Measurements from ENCODE around the gene EPHA1.

EPHA1 gene

GRCh38 chr7:143390104-143390772 lies 18.4 kb downstream of the EPHA1 start:
- H3K4me1 ChIP-seq (ENCODE audit: control insufficient read depth in 2 of 2, insufficient read depth in 2 of 2, low read length in 2 of 2): peaks cover 14 to 15% of the 10 kb centered on the region in 2 donors
- H3K36me3 ChIP-seq (ENCODE audit: control insufficient read depth in 2 of 2, insufficient read depth in 2 of 2, low read length in 2 of 2): peaks cover 38 to 55% of the 10 kb centered on the region in 2 donors
- no peaks in the 10 kb centered on the region for H3K27me3 ChIP-seq (ENCODE audit: control insufficient read depth in 2 of 2, insufficient read depth in 2 of 2, low read length in 2 of 2)
- H3K9me3 ChIP-seq (ENCODE audit: control insufficient read depth in 2 of 2, low read length in 2 of 2): no peaks in the 10 kb centered on the region
- no peak overlapping the region for H3K4me3 ChIP-seq (ENCODE audit: low read length in 2 of 2)
- H3K27ac ChIP-seq (ENCODE audit: low read depth in 2 of 2, low read length in 2 of 2): no peak overlapping the region
- no peak overlapping the region for H3K9ac ChIP-seq (ENCODE audit: low read depth in 1 of 2, low read length in 2 of 2)

- no peaks in the 10 kb centered on the region for H3K27me3 ChIP-seq (ENCODE audit: control insufficient read depth in 2 of 2, insufficient read depth in 2 of 2, low read length in 2 of 2)
- H3K9ac ChIP-seq (ENCODE audit: low read depth in 1 of 2, low read length in 2 of 2): no peak overlapping the region
- H3K4me1 ChIP-seq (ENCODE audit: control insufficient read depth in 2 of 2, insufficient read depth in 2 of 2, low read length in 2 of 2): peaks cover 14 to 21% of the 10 kb centered on the region in 2 donors
- peaks cover 38 to 55% of the 10 kb centered on the region in 2 donors for H3K36me3 ChIP-seq (ENCODE audit: control insufficient read depth in 2 of 2, insufficient read depth in 2 of 2, low read length in 2 of 2)
- H3K27ac ChIP-seq (ENCODE audit: low read depth in 2 of 2, low read length in 2 of 2): no peak overlapping the region
- no peaks in the 10 kb centered on the region for H3K9me3 ChIP-seq (ENCODE audit: control insufficient read depth in 2 of 2, low read length in 2 of 2)
- H3K4me3 ChIP-seq (ENCODE audit: low read length in 2 of 2): no peak overlapping the region
Measured at GRCh38 chr7:143389316-143390103, 19.1 kb downstream of the EPHA1 start.

GRCh38 chr7:143388491-143389101 lies 20.1 kb downstream of the EPHA1 start:
- no peak overlapping the region for H3K9ac ChIP-seq (ENCODE audit: low read depth in 1 of 2, low read length in 2 of 2)
- peaks cover 40 to 49% of the 10 kb centered on the region in 2 donors for H3K36me3 ChIP-seq (ENCODE audit: control insufficient read depth in 2 of 2, insufficient read depth in 2 of 2, low read length in 2 of 2)
- H3K27ac ChIP-seq (ENCODE audit: low read depth in 2 of 2, low read length in 2 of 2): no peak overlapping the region
- no peak overlapping the region for H3K4me3 ChIP-seq (ENCODE audit: low read length in 2 of 2)
- H3K4me1 ChIP-seq (ENCODE audit: control insufficient read depth in 2 of 2, insufficient read depth in 2 of 2, low read length in 2 of 2): peaks cover 21 to 27% of the 10 kb centered on the region in 2 donors
- H3K9me3 ChIP-seq (ENCODE audit: control insufficient read depth in 2 of 2, low read length in 2 of 2): no peaks in the 10 kb centered on the region
- H3K27me3 ChIP-seq (ENCODE audit: control insufficient read depth in 2 of 2, insufficient read depth in 2 of 2, low read length in 2 of 2): no peaks in the 10 kb centered on the region

GRCh38 chr7:143388051-143388450 lies 20.6 kb downstream of the EPHA1 start:
- no peak overlapping the region for H3K4me3 ChIP-seq (ENCODE audit: low read length in 2 of 2)
- H3K27ac ChIP-seq (ENCODE audit: low read depth in 2 of 2, low read length in 2 of 2): no peak overlapping the region
- H3K27me3 ChIP-seq (ENCODE audit: control insufficient read depth in 2 of 2, insufficient read depth in 2 of 2, low read length in 2 of 2): no peaks in the 10 kb centered on the region
- H3K36me3 ChIP-seq (ENCODE audit: control insufficient read depth in 2 of 2, insufficient read depth in 2 of 2, low read length in 2 of 2): peaks cover 40 to 44% of the 10 kb centered on the region in 2 donors
- H3K4me1 ChIP-seq (ENCODE audit: control insufficient read depth in 2 of 2, insufficient read depth in 2 of 2, low read length in 2 of 2): peaks cover 23 to 28% of the 10 kb centered on the region in 2 donors
- no peaks in the 10 kb centered on the region for H3K9me3 ChIP-seq (ENCODE audit: control insufficient read depth in 2 of 2, low read length in 2 of 2)
- no peak overlapping the region for H3K9ac ChIP-seq (ENCODE audit: low read depth in 1 of 2, low read length in 2 of 2)

GRCh38 chr7:143387156-143387975 lies 21.3 kb downstream of the EPHA1 start:
- no peak overlapping the region for H3K27ac ChIP-seq (ENCODE audit: low read depth in 2 of 2, low read length in 2 of 2)
- no peak overlapping the region for H3K9ac ChIP-seq (ENCODE audit: low read depth in 1 of 2, low read length in 2 of 2)
- peaks cover 27 to 34% of the 10 kb centered on the region in 2 donors for H3K4me1 ChIP-seq (ENCODE audit: control insufficient read depth in 2 of 2, insufficient read depth in 2 of 2, low read length in 2 of 2)
- peaks cover 40 to 41% of the 10 kb centered on the region in 2 donors for H3K36me3 ChIP-seq (ENCODE audit: control insufficient read depth in 2 of 2, insufficient read depth in 2 of 2, low read length in 2 of 2)
- H3K4me3 ChIP-seq (ENCODE audit: low read length in 2 of 2): no peak overlapping the region
- H3K9me3 ChIP-seq (ENCODE audit: control insufficient read depth in 2 of 2, low read length in 2 of 2): no peaks in the 10 kb centered on the region
- no peaks in the 10 kb centered on the region for H3K27me3 ChIP-seq (ENCODE audit: control insufficient read depth in 2 of 2, insufficient read depth in 2 of 2, low read length in 2 of 2)

DNA sequence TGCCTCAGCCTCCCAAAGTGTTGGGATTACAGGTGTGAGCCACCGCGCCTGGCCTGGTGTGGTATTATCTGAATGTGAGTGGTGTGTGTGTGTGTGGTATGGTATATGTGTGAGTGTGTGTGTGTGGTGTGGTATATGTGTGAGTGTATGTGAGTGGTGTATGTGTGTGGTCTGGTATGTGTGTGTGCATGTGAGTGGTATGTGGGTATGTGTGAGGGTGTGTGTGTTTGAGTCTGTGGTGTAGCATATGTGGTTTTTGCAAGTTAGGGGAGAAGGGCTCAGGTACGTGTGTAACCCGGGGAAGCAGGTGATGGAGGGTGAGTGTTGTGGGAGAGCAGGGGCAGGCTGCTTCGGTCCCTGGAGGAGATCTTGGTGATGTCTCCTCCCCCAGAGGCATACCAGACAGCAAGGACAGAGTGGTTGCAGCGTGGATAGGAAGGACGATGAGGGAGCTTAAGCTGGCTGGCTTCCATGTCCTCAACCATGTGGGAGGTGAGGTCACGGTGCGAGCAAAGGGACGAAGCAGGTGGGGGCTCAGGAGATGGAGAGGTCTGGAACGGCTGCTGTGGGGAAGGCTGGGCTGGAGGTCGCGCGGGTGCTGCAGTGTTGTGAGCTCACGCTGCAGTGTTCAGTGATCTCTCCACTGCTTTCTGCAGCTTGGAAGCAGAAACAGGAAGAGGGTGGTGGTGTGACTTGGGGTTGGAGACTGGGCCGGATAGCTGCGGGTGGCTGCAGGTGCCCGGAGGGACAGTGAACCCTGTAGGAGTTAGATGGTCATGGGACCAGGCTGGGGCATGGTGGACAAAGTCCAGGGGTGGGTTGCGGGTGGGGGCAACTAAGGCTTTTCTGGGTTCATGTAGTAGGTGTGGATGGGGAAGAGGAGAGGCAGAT lies 22.5 kb downstream of the EPHA1 start:
- Histone ChIP-seq H3K4me3 (ENCODE audit: low read length in 2 of 2) (peak overlapping the region; percentile 22 to 44), H3K27ac (ENCODE audit: low read depth in 2 of 2, low read length in 2 of 2) (peak overlapping the region in 1 of 2 donors; percentile 68), H3K4me1 (ENCODE audit: control insufficient read depth in 2 of 2, insufficient read depth in 2 of 2, low read length in 2 of 2) (peaks cover 25 to 29% of the 10 kb centered on the region in 2 donors), H3K9ac (ENCODE audit: low read depth in 1 of 2, low read length in 2 of 2) (no peak overlapping the region), H3K27me3 (ENCODE audit: control insufficient read depth in 2 of 2, insufficient read depth in 2 of 2, low read length in 2 of 2) (no peaks in the 10 kb centered on the region), H3K9me3 (ENCODE audit: control insufficient read depth in 2 of 2, low read length in 2 of 2) (no peaks in the 10 kb centered on the region), H3K36me3 (ENCODE audit: control insufficient read depth in 2 of 2, insufficient read depth in 2 of 2, low read length in 2 of 2) (peaks cover 30 to 31% of the 10 kb centered on the region in 2 donors)

DNA sequence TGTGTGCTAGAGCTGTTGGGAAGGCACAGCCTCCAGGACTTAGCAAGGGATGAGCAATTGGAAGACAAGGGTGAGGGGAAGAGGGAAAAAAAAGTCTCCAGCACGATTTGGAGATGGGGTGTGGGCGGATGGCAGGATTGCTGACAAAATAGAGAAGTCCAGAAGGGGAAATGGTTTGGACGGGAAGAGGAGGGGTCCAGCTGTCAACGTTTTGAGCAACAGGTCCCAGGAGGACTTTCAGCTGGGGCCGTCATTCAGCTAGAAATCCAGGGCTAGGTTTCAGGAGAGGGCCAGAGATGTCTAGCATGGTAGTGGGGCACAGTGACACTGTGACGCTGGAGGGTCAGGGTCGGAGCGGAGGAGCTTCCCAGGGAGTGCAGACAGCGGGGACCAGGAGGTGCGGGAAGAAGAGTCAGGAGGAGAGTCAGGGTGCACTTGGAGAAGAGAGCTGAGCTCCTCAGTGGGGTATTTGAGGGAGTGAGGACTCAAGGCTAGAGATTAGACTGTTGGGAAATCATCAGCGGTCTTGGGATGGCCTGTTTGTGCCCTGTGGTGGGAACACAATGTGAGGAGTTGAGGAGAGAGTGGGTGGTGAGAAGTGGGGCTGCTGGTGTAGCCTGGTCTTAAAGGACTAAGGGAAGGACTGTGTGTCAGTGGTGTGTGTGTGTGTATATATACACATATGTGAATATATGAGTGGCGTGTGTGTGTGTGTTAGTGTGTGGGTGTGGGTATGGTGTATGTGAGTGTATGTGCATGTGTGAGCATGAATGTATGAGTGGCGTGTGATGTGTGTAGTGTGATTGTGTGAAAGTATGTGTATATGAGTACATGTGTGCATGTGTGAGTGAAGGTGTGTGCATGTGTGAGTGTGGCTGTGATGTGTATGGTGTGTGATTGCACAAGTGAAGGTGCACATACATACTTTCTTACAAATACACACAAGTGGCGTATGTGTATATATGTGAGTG lies 23.7 kb downstream of the EPHA1 start:
- no peaks in the 10 kb centered on the region for H3K9me3 ChIP-seq (ENCODE audit: control insufficient read depth in 2 of 2, low read length in 2 of 2)
- H3K27ac ChIP-seq (ENCODE audit: low read depth in 2 of 2, low read length in 2 of 2): peak overlapping the region; percentile 21 to 29
- no peaks in the 10 kb centered on the region for H3K27me3 ChIP-seq (ENCODE audit: control insufficient read depth in 2 of 2, insufficient read depth in 2 of 2, low read length in 2 of 2)
- peak overlapping the region in 1 of 2 donors; percentile 17 for H3K4me3 ChIP-seq (ENCODE audit: low read length in 2 of 2)
- no peak overlapping the region for H3K9ac ChIP-seq (ENCODE audit: low read depth in 1 of 2, low read length in 2 of 2)
- peaks cover 22% of the 10 kb centered on the region in 2 donors for H3K36me3 ChIP-seq (ENCODE audit: control insufficient read depth in 2 of 2, insufficient read depth in 2 of 2, low read length in 2 of 2)
- H3K4me1 ChIP-seq (ENCODE audit: control insufficient read depth in 2 of 2, insufficient read depth in 2 of 2, low read length in 2 of 2): peaks cover 26 to 28% of the 10 kb centered on the region in 2 donors

DNA sequence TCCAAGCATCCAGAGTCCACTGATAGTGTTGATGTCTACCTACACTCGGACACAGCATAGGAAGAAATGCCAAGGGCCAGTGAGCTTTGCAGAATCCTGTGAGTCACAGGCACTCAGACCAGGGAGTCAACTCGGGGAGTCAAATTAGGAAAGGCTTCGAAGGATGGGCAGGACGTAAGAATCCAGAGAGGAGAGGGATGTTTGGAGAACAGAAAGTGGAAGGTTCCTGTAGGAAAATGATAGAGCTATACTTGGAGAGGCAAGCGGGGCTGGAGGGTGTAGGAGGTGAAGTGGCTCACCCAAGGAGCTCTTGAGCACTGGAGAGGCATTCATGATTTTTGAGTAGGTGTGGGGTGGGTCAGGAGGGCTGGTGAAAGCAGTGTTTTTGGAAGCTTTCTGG lies 24.5 kb downstream of the EPHA1 start:
- Histone ChIP-seq H3K27ac (ENCODE audit: low read depth in 2 of 2, low read length in 2 of 2) (peak overlapping the region in 1 of 2 donors; percentile 21), H3K4me1 (ENCODE audit: control insufficient read depth in 2 of 2, insufficient read depth in 2 of 2, low read length in 2 of 2) (peaks cover 33 to 34% of the 10 kb centered on the region in 2 donors), H3K9ac (ENCODE audit: low read depth in 1 of 2, low read length in 2 of 2) (peak overlapping the region in 1 of 2 donors; percentile 5), H3K36me3 (ENCODE audit: control insufficient read depth in 2 of 2, insufficient read depth in 2 of 2, low read length in 2 of 2) (peaks cover 14% of the 10 kb centered on the region in 2 donors), H3K27me3 (ENCODE audit: control insufficient read depth in 2 of 2, insufficient read depth in 2 of 2, low read length in 2 of 2) (no peaks in the 10 kb centered on the region), H3K9me3 (ENCODE audit: control insufficient read depth in 2 of 2, low read length in 2 of 2) (no peaks in the 10 kb centered on the region), H3K4me3 (ENCODE audit: low read length in 2 of 2) (peak overlapping the region in 1 of 2 donors; percentile 17)

Measured in mucosa of rectum (tissue), 2 donors.